Chondrocyte (in vitro differentiated cells): Measurements from ENCODE around the gene VPS8. TPM values are rescaled to one million over a fixed set of nuclear protein-coding genes. Genes with fewer than 3 reads are reported as not detected.

Source experiments
- DNase-seq: peaks from one replicate; pipeline ENCODE4 v3.0.0; 2021; ENCODE audit warnings: mixed read lengths, low spot score
- H3K27ac Mint-ChIP-seq: one replicate; pipeline ENCODE4 v1.8.0; 2021; ENCODE audit warnings: mild to moderate bottlenecking, moderate library complexity, mixed read lengths; ENCODE audit not compliant: unreplicated experiment
- H3K27me3 Mint-ChIP-seq: 2 replicates; pipeline ENCODE4 v1.8.0; 2021; ENCODE audit warnings: low read depth, mixed read lengths
- H3K36me3 Mint-ChIP-seq: 2 replicates; pipeline ENCODE4 v1.8.0; 2021; ENCODE audit warnings: low read depth, mixed read lengths
- H3K4me1 Mint-ChIP-seq: 2 replicates; pipeline ENCODE4 v1.8.0; 2021; ENCODE audit warnings: low read depth, mild to moderate bottlenecking, mixed read lengths
- H3K4me3 Mint-ChIP-seq: one replicate; pipeline ENCODE4 v1.8.0; 2021; ENCODE audit warnings: mild to moderate bottlenecking, moderate library complexity, mixed read lengths; ENCODE audit not compliant: unreplicated experiment
- H3K9me3 Mint-ChIP-seq: 2 replicates; pipeline ENCODE4 v1.8.0; 2021; ENCODE audit warnings: low read depth, mixed read lengths
- total RNA-seq: library from RNA; stranded (reverse); gene quantifications from 3 replicates; pipeline ENCODE4 v1.2.1, GENCODE V29; 2021
- TF ChIP-seq, protein P1 (sequence below): fragments of 200-600 bp; sonication (generic); IDR thresholded peaks from 2 replicates; pipeline ENCODE4 v1.5.0; 2021; ENCODE audit warnings: antibody characterized with exemption, mild to moderate bottlenecking, moderate library complexity

Gene VPS8
- total RNA-seq, 1 donor from 2014 or later, result 53.7 TPM

GRCh38 chr3:184932777-184933176 is 120.8 kb downstream of the VPS8 start:
- Mint-ChIP-seq H3K27ac (no peak overlapping the region), H3K4me3 (no peak overlapping the region), H3K4me1 (no peaks in the 10 kb centered on the region), H3K36me3 (peaks cover 33% of the 10 kb centered on the region), H3K9me3 (no peaks in the 10 kb centered on the region), H3K27me3 (no peaks in the 10 kb centered on the region)
- TF ChIP-seq, protein P1, sequence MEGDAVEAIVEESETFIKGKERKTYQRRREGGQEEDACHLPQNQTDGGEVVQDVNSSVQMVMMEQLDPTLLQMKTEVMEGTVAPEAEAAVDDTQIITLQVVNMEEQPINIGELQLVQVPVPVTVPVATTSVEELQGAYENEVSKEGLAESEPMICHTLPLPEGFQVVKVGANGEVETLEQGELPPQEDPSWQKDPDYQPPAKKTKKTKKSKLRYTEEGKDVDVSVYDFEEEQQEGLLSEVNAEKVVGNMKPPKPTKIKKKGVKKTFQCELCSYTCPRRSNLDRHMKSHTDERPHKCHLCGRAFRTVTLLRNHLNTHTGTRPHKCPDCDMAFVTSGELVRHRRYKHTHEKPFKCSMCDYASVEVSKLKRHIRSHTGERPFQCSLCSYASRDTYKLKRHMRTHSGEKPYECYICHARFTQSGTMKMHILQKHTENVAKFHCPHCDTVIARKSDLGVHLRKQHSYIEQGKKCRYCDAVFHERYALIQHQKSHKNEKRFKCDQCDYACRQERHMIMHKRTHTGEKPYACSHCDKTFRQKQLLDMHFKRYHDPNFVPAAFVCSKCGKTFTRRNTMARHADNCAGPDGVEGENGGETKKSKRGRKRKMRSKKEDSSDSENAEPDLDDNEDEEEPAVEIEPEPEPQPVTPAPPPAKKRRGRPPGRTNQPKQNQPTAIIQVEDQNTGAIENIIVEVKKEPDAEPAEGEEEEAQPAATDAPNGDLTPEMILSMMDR, result no peak
- no peak for DNase-seq

DNA sequence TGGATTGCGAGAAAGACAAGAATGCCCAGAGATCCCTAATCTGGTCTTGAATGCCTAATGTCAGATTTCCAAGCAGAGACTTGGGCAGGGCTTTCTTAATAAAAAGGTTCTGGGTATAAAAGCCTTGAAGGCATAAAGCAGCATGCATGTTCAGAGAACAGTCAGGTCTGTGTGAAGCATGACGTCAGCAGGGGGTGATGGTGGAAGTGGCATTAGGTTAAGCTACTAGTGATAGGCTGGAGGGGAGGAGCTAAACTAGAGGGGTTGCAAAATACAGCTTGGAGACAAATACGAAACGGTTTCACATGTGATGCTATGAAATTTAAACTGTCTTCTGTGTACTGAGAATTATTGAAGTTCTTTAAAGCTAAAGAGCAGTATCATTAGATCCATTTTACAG is 125.6 kb downstream of the VPS8 start:
- no peaks in the 10 kb centered on the region for H3K9me3 Mint-ChIP-seq
- peaks cover 25% of the 10 kb centered on the region for H3K36me3 Mint-ChIP-seq
- no peak for DNase-seq
- H3K27me3 Mint-ChIP-seq, result no peaks in the 10 kb centered on the region
- no peak overlapping the region for H3K27ac Mint-ChIP-seq
- TF ChIP-seq, protein P1, result no peak
- H3K4me3 Mint-ChIP-seq, result no peak overlapping the region
- H3K4me1 Mint-ChIP-seq, result no peaks in the 10 kb centered on the region

DNA sequence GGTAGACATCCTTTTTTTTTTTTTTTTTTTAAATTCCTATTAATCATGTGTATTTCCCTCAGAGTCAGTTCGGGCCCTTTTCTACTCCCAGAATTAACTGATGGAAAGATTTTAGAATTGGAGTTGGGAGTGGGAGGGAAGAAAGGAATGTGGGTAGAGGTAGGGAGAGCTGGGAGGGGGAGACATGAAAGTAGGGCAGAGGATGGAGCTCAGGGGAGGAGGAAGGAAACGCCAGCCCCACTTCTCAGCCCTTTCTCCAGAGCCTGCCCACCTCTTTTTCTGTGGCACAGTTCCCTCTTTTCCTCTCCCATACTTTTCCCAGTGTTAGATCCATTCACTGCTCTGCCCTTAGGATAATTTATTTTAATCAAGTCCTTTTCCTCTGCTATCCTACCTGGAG is 129.4 kb downstream of the VPS8 start:
- no peak for DNase-seq
- Mint-ChIP-seq H3K36me3 (peaks cover 27% of the 10 kb centered on the region), H3K27me3 (no peaks in the 10 kb centered on the region), H3K27ac (no peak overlapping the region), H3K4me3 (no peak overlapping the region), H3K9me3 (no peaks in the 10 kb centered on the region), H3K4me1 (no peaks in the 10 kb centered on the region)
- TF ChIP-seq, protein P1, result no peak

DNA sequence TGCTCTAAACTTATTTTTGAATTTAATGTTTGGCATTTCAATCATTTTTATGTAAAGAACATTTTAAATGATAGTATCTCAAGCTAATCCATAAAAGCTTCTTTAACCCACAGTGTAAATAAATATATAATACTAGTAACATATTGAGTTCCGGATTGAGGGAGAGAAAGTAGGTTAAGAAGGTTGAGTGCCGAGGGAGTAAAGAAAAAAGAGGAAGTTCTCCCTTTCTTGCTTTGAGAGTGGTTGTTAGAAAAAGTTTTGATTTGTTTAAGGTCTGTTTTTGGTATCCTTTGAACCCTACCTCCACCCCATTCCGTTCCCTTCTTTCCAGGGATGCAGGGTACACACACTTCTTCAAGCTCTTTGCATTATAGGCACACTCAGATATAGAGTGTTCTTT is 130.8 kb downstream of the VPS8 start:
- peaks cover 19% of the 10 kb centered on the region for H3K36me3 Mint-ChIP-seq
- no peaks in the 10 kb centered on the region for H3K4me1 Mint-ChIP-seq
- TF ChIP-seq, protein P1, result no peak
- no peak for DNase-seq
- no peak overlapping the region for H3K27ac Mint-ChIP-seq
- no peaks in the 10 kb centered on the region for H3K27me3 Mint-ChIP-seq
- no peak overlapping the region for H3K4me3 Mint-ChIP-seq
- no peaks in the 10 kb centered on the region for H3K9me3 Mint-ChIP-seq

DNA sequence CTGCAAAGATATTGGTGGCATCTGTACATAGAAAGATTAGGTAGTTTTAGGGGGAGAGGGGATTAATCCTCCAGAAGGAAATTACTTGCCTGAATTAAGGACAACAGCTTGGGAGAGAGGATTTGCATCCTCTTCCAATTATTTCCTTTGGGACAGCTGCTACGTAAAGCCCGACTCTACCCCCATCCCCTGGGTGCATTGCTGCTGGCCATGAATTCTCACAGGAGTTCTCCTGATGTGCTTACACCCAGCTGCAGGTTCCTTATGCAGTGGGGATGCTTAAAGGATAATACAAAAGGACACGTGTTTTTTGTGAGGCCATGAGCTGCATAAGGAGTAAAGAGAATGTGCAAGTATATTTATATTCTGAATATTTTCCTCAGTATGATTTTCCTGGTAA is 132.3 kb downstream of the VPS8 start:
- Mint-ChIP-seq H3K4me1 (no peaks in the 10 kb centered on the region), H3K27me3 (no peaks in the 10 kb centered on the region), H3K36me3 (peaks cover 14% of the 10 kb centered on the region), H3K9me3 (no peaks in the 10 kb centered on the region), H3K4me3 (no peak overlapping the region), H3K27ac (no peak overlapping the region)
- DNase-seq, result no peak
- TF ChIP-seq, protein P1, result no peak
